HEK293 (cell line): ENCODE data around the gene DEDD.

ENCODE experiments used
- GLIS2 ChIP-seq: fragments of 450-650 bp; formaldehyde crosslinking; IDR thresholded peaks from 2 replicates; pipeline ENCODE4 v1.5.1; 2016; ENCODE audit warnings: missing biosample characterization, missing genetic modification characterization
- MEIS1 ChIP-seq: sonication (generic); formaldehyde crosslinking; IDR thresholded peaks from 2 replicates; pipeline ENCODE4 v1.8.1; 2022; ENCODE audit warnings: missing genetic modification reagents, mild to moderate bottlenecking, borderline replicate concordance
- OVOL3 ChIP-seq: fragments of 450-650 bp; formaldehyde crosslinking; IDR thresholded peaks from 2 replicates; pipeline ENCODE4 v1.5.1; 2016; ENCODE audit warnings: missing biosample characterization, missing genetic modification characterization
- PRDM1 ChIP-seq: fragments of 450-650 bp; formaldehyde crosslinking; IDR thresholded peaks from 2 replicates; pipeline ENCODE4; 2016; ENCODE audit warnings: missing biosample characterization, missing genetic modification characterization
- PRDM6 ChIP-seq: fragments of 450-650 bp; formaldehyde crosslinking; IDR thresholded peaks from 2 replicates; pipeline ENCODE4 v1.5.1; 2017; ENCODE audit warnings: missing biosample characterization, missing genetic modification characterization
- REPIN1 ChIP-seq: fragments of 450-650 bp; formaldehyde crosslinking; IDR thresholded peaks from 2 replicates; pipeline ENCODE4 v1.5.1; 2017; ENCODE audit warnings: missing biosample characterization, missing genetic modification characterization, low read depth
- SCRT2 ChIP-seq: fragments of 450-650 bp; formaldehyde crosslinking; IDR thresholded peaks from 2 replicates; pipeline ENCODE4 v1.5.1; 2016; ENCODE audit warnings: missing biosample characterization, missing genetic modification characterization
- WT1 ChIP-seq: fragments of 450-650 bp; formaldehyde crosslinking; IDR thresholded peaks from 2 replicates; pipeline ENCODE4 v1.5.1; 2016; ENCODE audit warnings: missing biosample characterization, missing genetic modification characterization
- ZBTB20 ChIP-seq: fragments of 450-650 bp; formaldehyde crosslinking; IDR thresholded peaks from 2 replicates; pipeline ENCODE4 v1.5.1; 2016; ENCODE audit warnings: missing biosample characterization, missing genetic modification characterization
- ZBTB8A ChIP-seq: fragments of 450-650 bp; formaldehyde crosslinking; IDR thresholded peaks from 2 replicates; pipeline ENCODE4 v1.5.1; 2016; ENCODE audit warnings: missing biosample characterization, missing genetic modification characterization
- ZFP3 ChIP-seq: fragments of 450-650 bp; formaldehyde crosslinking; IDR thresholded peaks from 2 replicates; pipeline ENCODE4 v1.5.1; 2016; ENCODE audit warnings: low read depth, missing biosample characterization, missing genetic modification characterization
- ZNF10 ChIP-seq: fragments of 450-650 bp; formaldehyde crosslinking; IDR thresholded peaks from 2 replicates; pipeline ENCODE4 v1.5.1; 2017; ENCODE audit warnings: missing biosample characterization, missing genetic modification characterization
- ZNF138 ChIP-seq: fragments of 450-650 bp; formaldehyde crosslinking; IDR thresholded peaks from 2 replicates; pipeline ENCODE4 v1.5.1; 2016; ENCODE audit warnings: missing biosample characterization, missing genetic modification characterization, borderline replicate concordance
- ZNF140 ChIP-seq: fragments of 450-650 bp; formaldehyde crosslinking; IDR thresholded peaks from 2 replicates; pipeline ENCODE4 v1.5.1; 2016; ENCODE audit warnings: missing biosample characterization, missing genetic modification characterization
- ZNF175 ChIP-seq: fragments of 450-650 bp; formaldehyde crosslinking; IDR thresholded peaks from 2 replicates; pipeline ENCODE4 v1.5.1; 2016; ENCODE audit warnings: missing biosample characterization, missing genetic modification characterization
- ZNF223 ChIP-seq: fragments of 450-650 bp; formaldehyde crosslinking; IDR thresholded peaks from 2 replicates; pipeline ENCODE4 v1.5.1; 2016; ENCODE audit warnings: missing biosample characterization, missing genetic modification characterization
- ZNF311 ChIP-seq: fragments of 450-650 bp; formaldehyde crosslinking; IDR thresholded peaks from 2 replicates; pipeline ENCODE4 v1.5.1; 2017; ENCODE audit warnings: missing biosample characterization, missing genetic modification characterization, borderline replicate concordance
- ZNF335 ChIP-seq: fragments of 450-650 bp; formaldehyde crosslinking; conservative IDR thresholded peaks from 2 replicates; pipeline ENCODE4 v1.5.1; 2016; ENCODE audit warnings: missing biosample characterization, missing genetic modification characterization
- ZNF350 ChIP-seq: fragments of 450-650 bp; formaldehyde crosslinking; IDR thresholded peaks from 2 replicates; pipeline ENCODE4 v1.5.0; 2017; ENCODE audit warnings: missing biosample characterization, mild to moderate bottlenecking, missing genetic modification characterization
- ZNF354C ChIP-seq: fragments of 450-650 bp; formaldehyde crosslinking; IDR thresholded peaks from 2 replicates; pipeline ENCODE4 v1.5.1; 2016; ENCODE audit warnings: missing biosample characterization, missing genetic modification characterization, low read depth, borderline replicate concordance
- ZNF394 ChIP-seq: fragments of 450-650 bp; formaldehyde crosslinking; IDR thresholded peaks from 2 replicates; pipeline ENCODE4 v1.5.1; 2016; ENCODE audit warnings: missing biosample characterization, missing genetic modification characterization, mild to moderate bottlenecking, moderate library complexity, borderline replicate concordance
- ZNF501 ChIP-seq: fragments of 450-650 bp; formaldehyde crosslinking; IDR thresholded peaks from 2 replicates; pipeline ENCODE4 v1.5.1; 2016; ENCODE audit warnings: missing biosample characterization, missing genetic modification characterization
- ZNF555 ChIP-seq: fragments of 450-650 bp; formaldehyde crosslinking; conservative IDR thresholded peaks from 2 replicates; pipeline ENCODE4 v1.5.1; 2017; ENCODE audit warnings: missing biosample characterization, mild to moderate bottlenecking, missing genetic modification characterization, inconsistent platforms
- ZNF558 ChIP-seq: fragments of 450-650 bp; formaldehyde crosslinking; IDR thresholded peaks from 2 replicates; pipeline ENCODE4 v1.5.1; 2016; ENCODE audit warnings: missing biosample characterization, missing genetic modification characterization
- ZNF624 ChIP-seq: fragments of 450-650 bp; formaldehyde crosslinking; IDR thresholded peaks from 2 replicates; pipeline ENCODE4 v1.5.1; 2017; ENCODE audit warnings: missing biosample characterization, missing genetic modification characterization
- ZNF629 ChIP-seq: fragments of 450-650 bp; formaldehyde crosslinking; IDR thresholded peaks from 2 replicates; pipeline ENCODE4 v1.5.1; 2017; ENCODE audit warnings: missing biosample characterization, missing genetic modification characterization
- ZNF658 ChIP-seq: fragments of 450-650 bp; formaldehyde crosslinking; IDR thresholded peaks from 2 replicates; pipeline ENCODE4; 2016; ENCODE audit warnings: missing biosample characterization, missing genetic modification characterization
- ZNF677 ChIP-seq: fragments of 450-650 bp; IDR thresholded peaks from 2 replicates; pipeline ENCODE4 v1.5.0; 2018; ENCODE audit warnings: missing biosample characterization, mild to moderate bottlenecking, missing genetic modification characterization, moderate library complexity
- ZNF747 ChIP-seq: fragments of 450-650 bp; formaldehyde crosslinking; IDR thresholded peaks from 2 replicates; pipeline ENCODE4 v1.5.1; 2016; ENCODE audit warnings: missing biosample characterization, missing genetic modification characterization
- ZNF777 ChIP-seq: fragments of 450-650 bp; formaldehyde crosslinking; IDR thresholded peaks from 2 replicates; pipeline ENCODE4 v1.5.1; 2017; ENCODE audit warnings: missing biosample characterization, missing genetic modification characterization, borderline replicate concordance
- ZNF785 ChIP-seq: fragments of 450-650 bp; formaldehyde crosslinking; IDR thresholded peaks from 2 replicates; pipeline ENCODE4 v1.5.1; 2016; ENCODE audit warnings: missing biosample characterization, missing genetic modification characterization
- ZNF843 ChIP-seq: fragments of 450-650 bp; formaldehyde crosslinking; IDR thresholded peaks from 2 replicates; pipeline ENCODE4 v1.5.1; 2016; ENCODE audit warnings: missing biosample characterization, missing genetic modification characterization
- ZSCAN5A ChIP-seq: fragments of 450-650 bp; formaldehyde crosslinking; IDR thresholded peaks from 2 replicates; pipeline ENCODE4 v1.5.1; 2016; ENCODE audit warnings: missing biosample characterization, missing genetic modification characterization
- TF ChIP-seq, protein P1 (sequence below): fragments of 450-650 bp; formaldehyde crosslinking; IDR thresholded peaks from 2 replicates; pipeline ENCODE4 v1.5.1; 2017; ENCODE audit warnings: missing biosample characterization, missing genetic modification characterization
- TF ChIP-seq, protein P2 (sequence below): fragments of 450-650 bp; formaldehyde crosslinking; IDR thresholded peaks from 2 replicates; pipeline ENCODE4 v1.5.1; 2016; ENCODE audit warnings: missing biosample characterization, missing genetic modification characterization

The DEDD gene

GRCh38 chr1:161177112-161177935, 44.9 kb upstream of the DEDD start, which contains the start of gene B4GALT3 (continued):
- TF ChIP-seq ZNF335 (tag by site-specific recombination): peak; percentile 98
- peak; percentile 64; the same call in 1 of the 2 replicates for TF ChIP-seq ZBTB20
- TF ChIP-seq ZNF10 (tag by site-specific recombination): peak; percentile 96
- TF ChIP-seq ZNF350 (tag by site-specific recombination): no peak
- no peak for TF ChIP-seq ZNF658 (tag by site-specific recombination)
- no peak for TF ChIP-seq PRDM6 (tag by site-specific recombination)
- no peak for TF ChIP-seq OVOL3 (tag by site-specific recombination)
- peak; percentile 41 for TF ChIP-seq ZBTB8A (tag by site-specific recombination)
- TF ChIP-seq ZNF843 (tag by site-specific recombination): peak; percentile 64; the same call in 1 of the 2 replicates
- TF ChIP-seq ZNF138 (tag by site-specific recombination): no peak
- no peak for TF ChIP-seq ZNF624 (tag by site-specific recombination)
- TF ChIP-seq MEIS1 (CRISPR knock-in tag): no peak
- TF ChIP-seq ZNF558 (tag by site-specific recombination): no peak
- TF ChIP-seq ZNF777 (tag by site-specific recombination): peak; percentile 59; the same call in 1 of the 2 replicates
- TF ChIP-seq ZSCAN5A (tag by site-specific recombination): no peak
- TF ChIP-seq WT1 (tag by site-specific recombination): peak; percentile 40; the same call in 1 of the 2 replicates
- no peak for TF ChIP-seq REPIN1
- no peak for TF ChIP-seq ZNF311 (tag by site-specific recombination)
- TF ChIP-seq GLIS2 (tag by site-specific recombination): peak; percentile 98
- no peak for TF ChIP-seq ZNF354C (tag by site-specific recombination)
- peak; percentile 71 for TF ChIP-seq ZNF394
- no peak for TF ChIP-seq ZNF140 (tag by site-specific recombination)
- no peak for TF ChIP-seq ZNF785 (tag by site-specific recombination)
- TF ChIP-seq, protein P1, sequence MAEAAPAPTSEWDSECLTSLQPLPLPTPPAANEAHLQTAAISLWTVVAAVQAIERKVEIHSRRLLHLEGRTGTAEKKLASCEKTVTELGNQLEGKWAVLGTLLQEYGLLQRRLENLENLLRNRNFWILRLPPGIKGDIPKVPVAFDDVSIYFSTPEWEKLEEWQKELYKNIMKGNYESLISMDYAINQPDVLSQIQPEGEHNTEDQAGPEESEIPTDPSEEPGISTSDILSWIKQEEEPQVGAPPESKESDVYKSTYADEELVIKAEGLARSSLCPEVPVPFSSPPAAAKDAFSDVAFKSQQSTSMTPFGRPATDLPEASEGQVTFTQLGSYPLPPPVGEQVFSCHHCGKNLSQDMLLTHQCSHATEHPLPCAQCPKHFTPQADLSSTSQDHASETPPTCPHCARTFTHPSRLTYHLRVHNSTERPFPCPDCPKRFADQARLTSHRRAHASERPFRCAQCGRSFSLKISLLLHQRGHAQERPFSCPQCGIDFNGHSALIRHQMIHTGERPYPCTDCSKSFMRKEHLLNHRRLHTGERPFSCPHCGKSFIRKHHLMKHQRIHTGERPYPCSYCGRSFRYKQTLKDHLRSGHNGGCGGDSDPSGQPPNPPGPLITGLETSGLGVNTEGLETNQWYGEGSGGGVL (tag by site-specific recombination): no peak; the same call in 1 of the 2 replicates
- no peak for TF ChIP-seq ZNF555 (tag by site-specific recombination)
- TF ChIP-seq ZNF501 (tag by site-specific recombination): peak; percentile 97
- TF ChIP-seq ZNF677 (tag by site-specific recombination): no peak
- TF ChIP-seq ZNF223 (tag by site-specific recombination): no peak
- TF ChIP-seq ZNF175 (tag by site-specific recombination): no peak
- TF ChIP-seq SCRT2 (tag by site-specific recombination): no peak
- peak; percentile 79 for TF ChIP-seq ZNF629
- TF ChIP-seq ZNF747 (tag by site-specific recombination): no peak
- TF ChIP-seq, protein P2, sequence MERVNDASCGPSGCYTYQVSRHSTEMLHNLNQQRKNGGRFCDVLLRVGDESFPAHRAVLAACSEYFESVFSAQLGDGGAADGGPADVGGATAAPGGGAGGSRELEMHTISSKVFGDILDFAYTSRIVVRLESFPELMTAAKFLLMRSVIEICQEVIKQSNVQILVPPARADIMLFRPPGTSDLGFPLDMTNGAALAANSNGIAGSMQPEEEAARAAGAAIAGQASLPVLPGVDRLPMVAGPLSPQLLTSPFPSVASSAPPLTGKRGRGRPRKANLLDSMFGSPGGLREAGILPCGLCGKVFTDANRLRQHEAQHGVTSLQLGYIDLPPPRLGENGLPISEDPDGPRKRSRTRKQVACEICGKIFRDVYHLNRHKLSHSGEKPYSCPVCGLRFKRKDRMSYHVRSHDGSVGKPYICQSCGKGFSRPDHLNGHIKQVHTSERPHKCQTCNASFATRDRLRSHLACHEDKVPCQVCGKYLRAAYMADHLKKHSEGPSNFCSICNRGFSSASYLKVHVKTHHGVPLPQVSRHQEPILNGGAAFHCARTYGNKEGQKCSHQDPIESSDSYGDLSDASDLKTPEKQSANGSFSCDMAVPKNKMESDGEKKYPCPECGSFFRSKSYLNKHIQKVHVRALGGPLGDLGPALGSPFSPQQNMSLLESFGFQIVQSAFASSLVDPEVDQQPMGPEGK (tag by site-specific recombination): peak; percentile 93
- no peak for TF ChIP-seq ZFP3 (tag by site-specific recombination)
- no peak for TF ChIP-seq PRDM1
